Stimulated activated CD4-positive, alpha-beta T cell treated with anti-CD3 and anti-CD28 coated beads, Interleukin-4, amount 100 ng/mL, for 24 hours (primary cell): ENCODE results near the gene SUSD4.
A peak's percentile ranks its signal among the peaks of the same experiment; 100 is the strongest.

Source experiments
- DNase-seq: peaks from one replicate; pipeline ENCODE4 v3.0.0-alpha.2; 2020

SUSD4 gene

DNA sequence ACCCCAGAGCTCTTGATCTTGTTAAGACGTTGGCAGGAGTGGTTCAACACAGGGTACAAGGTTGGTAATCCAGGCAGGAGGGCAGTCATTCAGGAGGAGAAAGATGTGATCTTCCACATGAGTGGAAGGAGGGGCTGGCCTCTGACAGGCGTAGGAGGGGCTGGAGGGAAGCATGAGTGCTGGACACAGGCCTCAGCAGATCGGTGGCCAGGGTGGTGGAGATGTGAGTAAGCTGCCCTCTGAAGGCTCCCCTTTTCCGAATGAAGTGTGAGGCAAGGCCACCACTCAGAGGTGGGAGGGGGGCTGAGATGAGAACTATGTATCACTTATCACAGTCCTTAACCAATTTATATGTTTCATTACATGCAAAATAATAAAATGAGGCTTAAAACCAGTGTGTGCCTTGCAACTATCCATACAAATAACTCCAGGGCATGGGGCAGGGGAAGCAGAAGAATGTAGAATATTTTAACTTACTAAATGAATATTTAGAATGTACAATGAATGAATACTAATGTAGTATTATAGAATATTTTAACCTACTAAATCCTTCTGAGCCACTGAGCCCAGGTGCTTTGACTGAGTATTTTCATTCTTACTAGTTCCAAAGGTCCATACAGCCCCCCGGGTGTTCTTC is 117.4 kb downstream of the SUSD4 start:
- DNase-seq: no peak

DNA sequence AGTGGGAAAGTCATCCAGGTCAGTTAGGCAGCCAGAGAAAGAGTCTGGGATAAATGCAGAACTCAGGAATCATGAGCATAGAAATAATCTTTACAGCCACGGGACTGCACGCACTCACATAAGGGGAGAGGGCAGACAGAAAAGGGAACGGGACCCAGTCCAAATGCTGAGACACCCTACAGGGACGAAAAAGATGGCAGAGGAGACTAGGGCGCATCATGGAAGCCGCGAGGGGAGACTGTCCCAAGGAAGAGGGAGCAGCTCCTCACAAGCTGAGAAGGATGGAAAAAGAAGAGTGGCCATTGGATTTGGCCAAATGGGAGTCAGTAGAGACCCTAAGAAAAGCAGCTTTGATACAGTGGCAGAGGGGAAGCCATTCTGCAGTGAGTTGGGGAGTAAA is 118.0 kb downstream of the SUSD4 start:
- no peak for DNase-seq

DNA sequence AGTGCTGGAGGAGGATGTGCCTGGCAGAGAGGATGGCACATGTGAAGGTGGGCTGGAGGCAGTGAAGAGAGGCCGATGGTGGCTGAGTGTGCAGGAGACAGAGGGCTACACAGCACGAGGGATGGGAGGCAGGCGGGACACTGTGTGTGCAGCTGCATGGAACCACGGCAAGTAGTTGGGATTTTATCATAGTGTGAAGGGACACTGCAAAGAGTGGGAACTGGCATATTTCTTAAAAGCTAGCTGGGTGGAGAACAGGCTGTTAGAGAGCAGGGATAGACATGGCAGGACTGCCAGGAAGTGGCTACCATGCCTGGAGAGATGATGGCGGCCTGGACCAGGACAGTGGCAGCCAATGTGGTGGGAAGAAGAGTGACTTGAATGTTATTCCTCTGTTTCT is 118.6 kb downstream of the SUSD4 start:
- no peak for DNase-seq

DNA sequence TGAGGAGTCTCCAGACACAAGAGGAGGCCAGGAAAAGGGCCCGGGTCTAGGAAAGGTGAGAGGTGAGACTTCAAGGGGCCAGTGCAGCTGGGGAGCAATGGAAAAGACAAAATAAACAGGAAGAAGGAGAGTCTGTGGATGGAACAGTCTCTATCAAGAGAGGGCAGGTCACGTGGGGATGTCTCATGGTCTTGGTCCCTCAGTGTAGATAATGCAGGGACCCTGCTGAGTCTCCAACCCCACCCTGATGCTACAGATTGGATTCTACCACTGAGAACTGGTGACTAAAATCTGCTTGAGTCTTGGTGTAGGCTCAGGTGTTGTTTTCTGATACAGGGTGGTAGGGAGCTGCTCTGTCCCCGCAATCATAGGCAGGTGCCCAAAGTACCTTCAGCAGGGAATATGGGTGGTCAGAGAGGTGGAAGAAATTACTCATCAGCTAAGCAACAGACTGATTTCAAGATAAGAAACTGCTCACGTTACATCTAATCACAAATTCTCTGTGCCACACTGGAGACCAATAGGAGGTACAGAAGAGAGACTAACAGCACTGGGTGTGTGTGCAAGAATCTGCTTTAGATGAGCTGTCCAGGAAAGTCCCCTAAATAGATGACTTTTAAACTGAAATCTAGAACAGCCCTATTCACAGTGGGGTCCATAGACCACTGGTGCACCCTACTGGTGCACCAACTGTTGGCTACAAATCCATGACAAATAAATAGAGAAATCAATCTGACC is 119.4 kb downstream of the SUSD4 start:
- DNase-seq: peak; percentile 25

DNA sequence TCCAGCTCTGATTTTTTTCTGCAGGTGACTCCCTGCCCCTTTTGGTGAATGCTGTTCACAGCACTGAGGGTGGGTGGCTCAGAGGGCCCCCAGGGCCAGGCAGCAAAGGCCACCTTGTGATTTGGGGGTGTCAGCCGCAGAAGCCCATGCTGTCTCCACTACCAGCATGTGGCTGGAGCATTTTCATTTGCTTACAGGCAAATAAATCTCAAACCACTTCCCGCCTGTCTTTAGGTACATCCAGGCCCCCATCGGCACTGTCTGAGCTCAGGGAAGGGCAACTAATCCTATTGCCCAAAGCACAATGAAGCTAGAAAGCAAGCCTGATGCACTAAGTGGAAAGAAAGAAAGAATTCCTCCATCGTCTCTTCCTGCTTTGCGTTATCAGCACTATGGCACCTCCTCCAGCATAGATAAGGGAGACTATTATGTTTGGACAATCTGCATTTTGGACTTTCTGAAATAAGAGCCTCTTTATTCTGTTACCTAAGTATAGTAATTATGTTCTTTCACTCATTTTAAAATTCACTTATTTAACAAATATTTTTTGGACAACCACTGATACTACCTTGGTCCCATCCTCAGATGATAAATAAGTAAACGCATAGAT is 120.4 kb downstream of the SUSD4 start:
- peak; percentile 2 for DNase-seq

DNA sequence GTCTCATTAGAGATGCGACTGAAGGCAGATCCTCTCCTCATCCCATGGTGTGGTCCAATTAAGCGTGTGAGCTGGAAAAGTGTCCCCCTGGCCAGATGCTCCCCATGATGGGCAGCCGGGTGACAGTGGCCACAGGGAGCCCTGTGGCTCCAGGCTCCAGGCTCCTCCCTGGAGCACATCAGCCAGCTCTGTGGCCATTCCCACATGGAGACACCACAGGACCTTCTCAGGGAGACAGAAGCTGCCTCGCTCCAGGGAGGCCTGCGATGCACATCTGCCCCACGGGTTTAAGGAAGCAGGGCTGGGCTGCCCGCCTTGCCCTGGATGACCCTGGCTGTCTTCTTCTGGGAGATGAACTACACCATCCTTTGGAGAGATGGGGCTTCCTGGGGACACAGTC is 121.0 kb downstream of the SUSD4 start:
- DNase-seq: peak; percentile 1

DNA sequence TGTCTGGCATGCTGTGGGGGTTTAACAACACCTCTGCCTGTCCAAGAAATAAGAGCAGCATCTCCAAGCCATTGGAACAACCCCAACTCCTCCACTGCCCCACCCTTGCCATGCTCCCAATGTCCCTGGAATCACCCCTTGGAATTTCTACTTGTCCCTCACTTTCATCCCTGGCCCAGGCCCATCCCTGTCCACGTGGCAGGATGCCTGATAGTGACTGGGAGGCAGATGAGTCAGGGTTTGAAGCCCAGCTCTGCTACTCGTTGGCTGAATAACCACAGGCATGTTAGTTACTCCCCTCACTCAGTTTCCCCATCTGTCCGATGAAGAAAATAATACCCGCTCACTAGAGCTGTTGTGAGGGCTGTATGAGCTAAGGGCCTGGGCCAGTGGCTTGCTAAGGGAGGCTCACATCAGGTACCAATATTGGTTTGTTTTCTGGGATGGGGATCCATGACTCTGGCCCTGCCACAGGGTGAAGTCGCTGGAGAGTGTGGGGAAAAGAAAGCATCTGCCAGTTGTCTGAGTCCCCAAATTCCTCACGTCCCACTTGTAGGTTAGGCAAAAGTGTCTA is 121.5 kb downstream of the SUSD4 start:
- DNase-seq: peak; percentile 2

DNA sequence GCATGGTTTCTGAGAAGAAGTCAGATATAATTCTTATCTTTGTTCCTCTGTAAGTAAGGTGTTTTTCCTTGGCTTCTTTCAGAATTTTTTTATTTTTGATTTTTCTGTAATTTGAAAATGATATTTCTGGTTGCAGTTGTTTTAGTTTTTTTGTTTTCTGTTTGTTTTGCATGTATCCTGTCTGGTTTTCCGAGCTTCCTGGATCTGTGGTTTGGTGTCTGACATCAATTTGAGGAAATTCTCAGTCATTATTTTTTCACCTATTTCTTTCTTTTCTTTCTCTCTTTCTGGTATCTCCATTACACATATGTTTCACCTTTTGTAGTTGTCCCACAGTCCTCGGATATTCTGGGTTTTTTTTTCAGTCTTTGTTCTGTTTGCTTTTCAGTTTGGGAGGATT is 123.9 kb downstream of the SUSD4 start:
- DNase-seq: no peak

DNA sequence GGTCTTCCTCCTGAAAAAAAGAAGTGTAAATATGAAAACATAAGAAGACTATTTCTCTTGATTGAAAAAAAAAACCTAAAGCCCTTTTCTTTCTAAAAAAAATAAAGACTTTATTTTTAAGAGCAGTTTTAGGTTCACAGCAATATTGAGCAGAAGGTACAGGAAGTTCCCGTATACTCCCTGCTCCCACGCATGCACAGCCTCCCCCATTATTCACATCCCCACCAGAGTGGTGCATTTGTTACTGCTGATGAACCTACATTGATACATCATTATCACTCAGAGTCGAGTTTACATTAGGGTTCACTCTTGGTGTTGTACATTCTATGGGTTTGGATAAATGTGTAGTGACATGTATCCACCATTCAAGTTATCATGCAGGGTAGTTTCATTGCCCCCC is 128.9 kb downstream of the SUSD4 start:
- no peak for DNase-seq

DNA sequence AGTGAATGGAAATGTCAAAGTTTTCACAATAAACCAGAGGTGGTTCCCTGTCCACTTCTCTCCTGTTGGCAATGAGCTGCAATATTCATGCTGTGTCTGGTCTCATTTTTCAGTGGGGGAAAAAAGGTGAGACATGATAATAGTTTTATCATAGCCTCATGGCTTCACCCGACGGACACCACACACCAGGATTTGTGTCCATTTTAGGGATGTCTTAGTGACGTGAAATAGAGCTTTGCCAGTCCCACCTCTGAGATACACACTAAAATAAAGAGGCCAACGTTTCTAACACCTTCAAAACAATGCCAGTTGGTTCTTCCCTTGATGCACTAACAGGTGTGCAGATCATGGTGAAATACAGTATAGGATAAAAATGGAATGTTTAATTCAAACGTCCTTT is 129.4 kb downstream of the SUSD4 start:
- DNase-seq: no peak

DNA sequence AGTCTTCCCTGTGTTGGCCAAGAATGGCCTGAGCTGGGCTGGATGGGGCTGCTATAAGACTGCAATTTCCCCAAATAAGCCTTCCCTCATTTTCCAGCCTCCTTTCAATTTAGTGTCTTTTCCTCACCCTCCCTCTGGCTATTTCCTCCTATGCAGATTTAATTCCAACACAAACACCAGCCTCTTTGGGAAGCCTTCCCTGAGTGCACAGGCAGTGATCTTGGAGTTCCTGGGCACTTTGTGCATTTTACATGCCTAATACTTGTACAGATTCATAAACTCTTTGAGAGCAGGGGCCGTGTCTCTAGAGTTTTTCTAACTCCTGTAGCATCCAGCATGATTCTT is 129.8 kb downstream of the SUSD4 start:
- DNase-seq: no peak

DNA sequence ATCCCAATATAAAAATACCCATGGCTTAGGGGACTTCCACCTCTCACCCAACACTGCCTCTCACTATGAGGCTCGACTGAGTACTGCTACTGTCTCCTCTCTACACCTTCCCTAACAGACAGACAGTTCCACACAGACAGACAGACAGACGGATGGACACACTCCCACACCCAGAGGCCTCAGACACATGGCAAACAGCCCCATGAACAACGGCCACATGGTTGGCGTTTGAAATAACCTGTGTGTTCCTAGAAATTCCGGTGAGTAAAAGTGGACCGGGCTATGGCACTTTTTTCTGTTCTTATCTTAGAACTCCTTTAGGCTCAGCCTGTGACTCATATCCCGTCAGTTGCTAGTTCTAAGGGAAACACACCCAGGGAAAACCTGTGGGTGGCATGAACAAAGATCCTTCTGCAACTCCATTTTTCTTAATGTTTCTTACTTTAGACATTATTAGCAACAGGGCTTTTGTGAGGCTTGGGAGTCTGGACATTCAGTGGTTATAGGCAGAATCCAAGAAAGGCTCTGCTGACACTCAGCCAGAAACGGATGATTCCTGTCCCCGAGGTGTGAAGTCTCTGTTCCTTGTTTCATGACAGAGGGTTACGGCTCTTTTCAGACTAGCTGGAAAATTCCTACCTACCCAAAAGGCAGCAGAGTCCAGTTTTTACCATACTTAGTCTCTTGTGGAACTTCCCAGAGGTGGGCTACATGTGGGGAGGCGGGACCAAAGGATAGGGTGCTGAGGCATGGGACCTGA is 130.4 kb downstream of the SUSD4 start:
- DNase-seq: peak; percentile 20

DNA sequence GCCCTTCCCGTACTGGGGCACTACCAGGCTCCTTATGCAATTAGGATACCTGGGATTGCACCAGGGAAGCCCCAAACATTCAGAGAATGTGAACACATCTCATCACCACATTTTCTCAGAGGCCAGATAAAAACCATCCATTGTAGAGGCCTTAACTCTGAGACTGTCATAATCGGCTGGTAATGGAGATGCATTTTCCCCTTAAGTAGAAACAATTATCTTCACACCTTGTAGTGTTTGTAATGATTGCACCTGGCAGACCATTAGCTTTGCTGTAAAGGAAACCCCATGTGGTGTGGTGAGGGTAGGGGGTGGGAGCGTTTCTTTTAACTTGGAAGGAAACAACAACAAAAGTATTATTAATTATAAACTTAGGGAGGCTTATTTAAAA is 131.0 kb downstream of the SUSD4 start:
- DNase-seq: no peak

DNA sequence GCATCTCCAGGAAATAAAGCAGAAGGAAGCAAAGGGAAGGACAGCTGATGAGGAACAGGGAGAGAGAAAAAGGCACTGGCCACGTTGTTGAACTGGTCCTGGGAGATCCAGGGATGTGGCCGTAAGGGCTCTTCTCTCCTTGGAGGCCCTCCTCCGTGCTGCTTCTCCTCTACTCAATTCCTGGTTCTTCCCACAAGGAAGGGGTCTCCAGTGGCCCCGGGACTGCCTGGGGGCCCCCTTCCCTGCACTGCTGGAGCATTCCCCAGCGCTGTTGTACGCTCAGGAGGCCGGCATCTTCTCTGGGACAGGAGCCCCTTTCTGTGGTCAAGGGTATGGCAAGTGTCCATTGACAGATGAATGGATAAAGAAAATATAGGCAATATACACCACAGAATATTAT is 132.4 kb downstream of the SUSD4 start:
- no peak for DNase-seq

DNA sequence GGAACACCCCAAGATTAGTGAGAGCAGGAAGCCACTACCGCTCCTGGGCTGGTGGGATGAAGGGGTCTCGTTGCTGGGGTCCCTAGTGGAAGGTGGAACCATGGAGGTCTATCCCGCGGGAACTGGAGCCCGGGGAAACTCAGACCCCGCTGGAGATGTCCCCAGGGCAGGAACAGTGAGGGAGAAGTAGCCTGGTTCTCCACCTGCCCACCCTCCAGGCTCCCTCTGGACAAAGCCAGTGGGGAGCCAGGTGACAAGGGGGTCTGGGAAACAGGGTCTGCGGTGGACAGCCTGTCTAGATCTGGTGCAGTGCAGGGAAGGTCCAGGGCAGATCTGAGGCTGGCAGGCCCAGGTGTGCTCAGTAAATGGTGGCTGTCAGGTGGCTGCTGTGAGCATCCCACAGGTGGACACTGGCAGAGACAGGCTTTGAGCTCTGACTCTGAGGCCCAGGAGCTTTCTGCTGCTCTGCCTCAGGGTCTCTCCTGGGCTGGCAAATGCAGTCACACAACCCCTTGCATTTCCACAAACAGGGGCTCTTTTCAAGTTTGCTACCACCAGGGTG is 132.9 kb downstream of the SUSD4 start:
- no peak for DNase-seq

DNA sequence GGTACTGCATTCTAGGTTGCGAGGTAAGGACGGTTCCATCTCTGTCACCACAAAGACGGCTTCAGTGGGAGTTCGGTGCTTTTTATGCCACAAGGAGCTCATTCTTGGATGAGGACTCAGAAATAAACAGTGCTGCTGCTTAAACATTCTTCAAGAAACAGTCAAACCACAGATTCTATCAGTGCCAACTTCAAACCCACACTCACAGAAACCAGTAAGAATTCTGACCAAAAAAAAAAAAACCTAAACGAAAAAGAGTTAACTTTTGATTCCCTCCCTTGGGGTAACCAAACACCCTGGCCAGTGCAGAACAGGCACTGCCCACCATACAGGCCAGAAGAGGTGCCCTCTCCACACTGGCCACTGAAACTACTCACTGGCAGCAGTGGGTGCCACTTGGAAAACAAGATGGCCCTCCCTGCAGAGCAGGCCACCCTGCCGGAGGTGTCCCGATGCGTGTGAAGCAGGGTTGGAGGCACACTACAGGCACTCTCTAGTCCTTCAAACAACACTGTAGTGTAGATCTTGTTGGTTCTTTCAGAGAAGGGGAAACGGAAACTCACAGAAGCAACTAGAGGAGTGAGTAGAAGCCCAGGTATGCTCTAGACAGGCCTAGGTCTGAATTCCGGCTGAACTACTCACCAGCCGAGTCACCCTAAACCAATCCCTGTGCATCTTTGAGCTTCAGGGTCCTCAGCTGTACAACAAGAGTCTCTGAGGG is 133.7 kb downstream of the SUSD4 start:
- DNase-seq: peak; percentile 41

DNA sequence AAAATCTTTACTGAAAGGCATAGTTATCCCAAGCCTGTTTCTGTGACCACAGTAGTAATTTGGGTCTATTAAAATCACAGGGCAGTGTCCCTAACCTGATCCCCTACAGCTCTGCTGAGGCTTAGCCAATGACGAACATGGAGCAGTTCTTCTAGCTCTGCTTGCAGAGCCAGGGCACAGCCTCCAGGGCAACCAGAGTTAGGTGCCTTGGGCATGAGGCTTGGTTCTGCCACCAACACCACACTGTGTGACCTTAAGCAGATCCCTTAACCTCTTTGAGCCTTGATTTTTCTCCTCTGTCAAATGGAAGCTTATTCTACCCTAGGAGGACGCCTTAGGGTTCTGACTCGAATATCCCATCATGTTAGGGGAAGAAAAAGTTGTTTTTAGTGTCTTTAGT is 134.2 kb downstream of the SUSD4 start:
- DNase-seq: no peak

DNA sequence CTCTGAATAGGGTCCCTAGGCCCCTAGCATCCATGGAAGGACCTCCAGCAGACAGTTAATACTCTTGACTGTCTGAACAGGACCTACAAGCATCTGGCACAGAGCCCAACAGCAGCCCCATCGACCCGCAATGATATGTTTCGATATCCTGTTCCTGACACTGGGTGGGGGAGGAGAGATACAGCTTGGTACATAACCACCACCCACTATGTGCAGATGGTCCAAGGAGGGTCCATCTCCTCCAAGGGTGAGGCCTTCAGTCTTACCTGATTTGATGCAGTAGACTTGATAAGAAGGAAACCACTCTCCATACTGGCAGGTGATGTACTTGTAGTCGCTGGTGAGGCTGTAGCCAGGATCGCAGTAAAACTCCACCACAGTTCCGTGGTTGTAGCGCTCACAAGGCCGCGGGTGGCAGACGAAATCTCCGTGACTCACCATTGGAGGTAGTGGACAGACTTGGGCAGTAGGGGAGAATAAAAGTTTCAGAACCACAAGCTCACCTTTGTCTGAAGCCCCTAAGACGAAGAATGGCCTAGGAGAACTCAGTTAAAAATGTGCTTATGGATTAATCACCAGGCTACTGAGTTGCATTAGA is 134.9 kb downstream of the SUSD4 start:
- DNase-seq: no peak

DNA sequence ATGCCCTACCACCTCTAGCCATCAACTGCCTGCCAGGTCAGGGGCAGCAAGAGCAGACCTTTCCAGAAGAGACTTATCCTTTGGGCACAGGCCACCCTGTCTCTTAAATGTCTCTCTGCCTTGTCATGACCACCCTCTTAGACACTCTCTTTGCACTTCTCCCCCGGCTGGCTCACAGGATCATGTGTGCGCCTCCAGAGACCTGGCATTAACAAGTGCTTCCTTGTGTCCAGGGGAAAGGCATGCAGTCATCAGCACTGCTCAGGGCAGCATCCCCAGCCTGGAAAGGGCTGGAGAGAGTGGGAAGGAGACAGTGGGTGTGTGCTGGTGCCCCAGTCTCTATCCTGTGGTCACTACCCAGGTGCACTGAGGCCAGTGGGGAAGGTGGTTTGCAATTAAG is 135.8 kb downstream of the SUSD4 start:
- DNase-seq: no peak

DNA sequence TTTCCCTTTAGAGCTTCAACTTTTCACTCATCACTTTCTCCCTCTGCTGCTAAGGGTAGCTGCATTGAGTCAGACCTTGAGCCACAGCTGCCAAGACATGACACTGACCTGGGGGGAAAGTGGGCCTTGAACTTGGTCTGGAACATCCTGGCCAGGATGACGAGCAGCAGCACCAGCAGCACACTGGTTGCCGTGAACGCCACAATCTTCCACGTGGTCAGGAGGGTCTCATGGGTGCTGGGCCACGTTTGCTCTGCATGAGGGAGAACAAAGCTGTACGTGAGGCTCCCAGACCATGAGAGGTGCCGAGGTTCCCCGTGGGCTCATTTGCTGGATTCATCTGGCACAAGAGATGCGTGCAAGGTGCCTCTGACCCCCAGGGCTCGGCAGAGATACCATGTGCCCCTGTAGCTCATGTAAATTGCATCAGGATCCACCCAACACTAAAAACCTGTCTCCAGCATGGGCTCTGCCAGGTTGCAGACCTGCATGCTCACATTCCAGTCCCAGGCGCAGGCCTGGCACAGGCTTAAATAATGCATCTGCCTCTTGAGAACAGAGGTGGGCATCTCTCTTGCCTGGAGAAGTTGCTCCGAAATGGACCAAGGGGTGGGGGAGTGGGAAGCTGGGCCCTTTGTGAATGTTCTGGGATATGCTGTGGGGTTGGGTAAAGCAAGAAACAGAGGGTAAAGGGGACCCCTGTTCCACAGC is 136.3 kb downstream of the SUSD4 start:
- DNase-seq: no peak

DNA sequence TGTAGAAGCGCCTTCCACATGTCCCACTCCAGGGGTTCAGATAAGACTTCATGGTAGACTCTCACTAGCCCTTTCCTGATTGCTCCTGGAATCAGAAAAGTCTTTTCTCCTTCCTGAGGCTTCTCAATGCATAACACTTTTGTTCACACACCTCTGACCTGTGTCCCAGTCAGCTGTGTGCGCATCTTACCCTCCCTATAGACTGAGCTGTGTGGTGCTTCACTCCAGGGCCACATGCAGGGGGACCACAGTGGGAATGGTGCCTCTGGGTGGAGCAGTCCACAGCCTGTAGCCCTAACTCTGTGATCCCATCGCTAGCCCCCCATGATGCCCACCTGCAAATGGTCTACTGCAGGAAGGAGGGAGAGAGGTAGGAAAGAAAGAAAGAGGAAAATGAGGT is 136.9 kb downstream of the SUSD4 start:
- no peak for DNase-seq
